A549 (cell line): ENCODE results near the gene RDH12. TPM values are rescaled to one million over a fixed set of nuclear protein-coding genes. Genes with fewer than 3 reads are reported as not detected.

Experiments used
- ATAC-seq, 2 experiments: fragments of 200-7000 bp in 1 of 2; fragments of >200 bp in 1 of 2; cut with Nextera tagmentation in 1 of 2; cut with Tn5 transposase in 1 of 2; 3 replicates each; pipeline versions ENCODE4 v1.8.0 to v1.9.1; 2018 to 2020; ENCODE audit warnings: mild to moderate bottlenecking in 1 of 2, moderate library complexity in 1 of 2
- CTCF ChIA-PET: fragments of 300-600 bp; sonication (Branson Sonifier 250); formaldehyde crosslinking; extraction: SDS; loops from one replicate; lab custom pipeline; 2021; ENCODE audit warnings: antibody characterized with exemption, inconsistent platforms; lab: Yijun Ruan, JAX
- POLR2A ChIA-PET: fragments of 350-600 bp; formaldehyde crosslinking; extraction: SDS; loops from one replicate; lab custom pipeline; 2021; ENCODE audit warnings: antibody characterized with exemption, inconsistent platforms; lab: Yijun Ruan, JAX
- DNase-seq, 2 experiments: peaks; one replicate each; pipeline versions ENCODE4 v3.0.0 to v3.0.0-alpha.2; 2011 to 2016; ENCODE audit warnings: low read depth in 1 of 2, low spot score in 1 of 2
- FAIRE-seq: peaks from 2 replicates; lab custom pipeline; 2011; peaks lifted over from hg19 to GRCh38; lab: Jason Lieb, UNC
- H3K27ac ChIP-seq, 2 experiments: fragments of >200 bp; sonication (Bioruptor Twin); formaldehyde crosslinking; 3 replicates each; pipeline ENCODE4 v1.5.1; 2016 to 2017
- H3K4me1 ChIP-seq: fragments of >200 bp; sonication (Bioruptor Twin); formaldehyde crosslinking; 3 replicates; pipeline ENCODE4 v1.6.1; 2016
- H3K4me2 ChIP-seq: fragments of >200 bp; sonication (Bioruptor Twin); formaldehyde crosslinking; 3 replicates; pipeline ENCODE4 v1.6.1; 2016
- H3K4me3 ChIP-seq: fragments of >200 bp; sonication (Bioruptor Twin); formaldehyde crosslinking; 3 replicates; pipeline ENCODE4 v1.5.1; 2016
- H3K9me3 ChIP-seq: fragments of >200 bp; sonication (Bioruptor Twin); formaldehyde crosslinking; 3 replicates; pipeline ENCODE4 v1.6.1; 2016
- CBX2 ChIP-seq: fragments of 200-600 bp; sonication (generic); IDR thresholded peaks from 2 replicates; pipeline ENCODE4 v1.6.1; 2016; ENCODE audit warnings: low read depth, mild to moderate bottlenecking, borderline replicate concordance
- CEBPB ChIP-seq, 2 experiments: fragments of >200 bp in 1 of 2; sonication (Bioruptor Twin) in 1 of 2; formaldehyde crosslinking in 1 of 2; IDR thresholded peaks; 2 replicates each; pipeline ENCODE4 v1.6.1; 2012 to 2016
- FOXS1 ChIP-seq: fragments of 250-450 bp; sonication (Bioruptor Pico); IDR thresholded peaks from 2 replicates; pipeline ENCODE4 v1.5.0; 2020; ENCODE audit warnings: mild to moderate bottlenecking, moderate library complexity
- HDAC2 ChIP-seq: fragments of 200-600 bp; sonication (generic); IDR thresholded peaks from 2 replicates; pipeline ENCODE4 v1.6.1; 2016
- HEYL ChIP-seq: fragments of 250-450 bp; sonication (Bioruptor Pico); IDR thresholded peaks from 2 replicates; pipeline ENCODE4 v1.8.0; 2021; ENCODE audit warnings: mild to moderate bottlenecking, moderate library complexity
- HOXA7 ChIP-seq: fragments of 250-450 bp; sonication (Bioruptor Pico); IDR thresholded peaks from 2 replicates; pipeline ENCODE4 v1.5.0; 2020; ENCODE audit warnings: mild to moderate bottlenecking, moderate library complexity
- JUN ChIP-seq, 2 experiments: fragments of >200 bp; sonication (Bioruptor Twin); formaldehyde crosslinking; IDR thresholded peaks; 2 replicates in 1 of 2; 3 replicates in 1 of 2; pipeline ENCODE4 v1.6.1; 2016 to 2017
- KDM1A ChIP-seq: fragments of 200-600 bp; sonication (generic); IDR thresholded peaks from 2 replicates; pipeline ENCODE4 v1.6.1; 2016; ENCODE audit warnings: low read depth, mild to moderate bottlenecking
- MAFK ChIP-seq: fragments of 450-650 bp; IDR thresholded peaks from 2 replicates; pipeline ENCODE4 v1.6.1; 2014; ENCODE audit not compliant: partially characterized antibody
- MAZ ChIP-seq: fragments of 150-350 bp; IDR thresholded peaks from 2 replicates; pipeline ENCODE4 v1.6.1; 2014; ENCODE audit warnings: antibody characterized with exemption, low read depth, low read length, borderline replicate concordance
- NFE2L2 ChIP-seq: fragments of 150-350 bp; conservative IDR thresholded peaks from 2 replicates; pipeline ENCODE4 v1.6.1; 2014; ENCODE audit warnings: low read length
- POLR2AphosphoS2 ChIP-seq: conservative IDR thresholded peaks from 2 replicates; pipeline ENCODE4 v1.6.1; 2012; ENCODE audit warnings: low read length, improper control_type of control experiment, inconsistent platforms
- RCOR1 ChIP-seq: fragments of 150-350 bp; IDR thresholded peaks from 2 replicates; pipeline ENCODE4 v1.6.1; 2014; ENCODE audit warnings: antibody characterized with exemption, low read length, low read depth
- RFX5 ChIP-seq: fragments of 450-650 bp; IDR thresholded peaks from 2 replicates; pipeline ENCODE4 v1.7.1; 2014; ENCODE audit warnings: antibody characterized with exemption, mild to moderate bottlenecking, moderate library complexity
- TFCP2L1 ChIP-seq: fragments of 250-450 bp; sonication (Bioruptor Pico); IDR thresholded peaks from 2 replicates; pipeline ENCODE4 v1.5.0; 2021; ENCODE audit warnings: mild to moderate bottlenecking
- ZFP36 ChIP-seq: fragments of 450-650 bp; IDR thresholded peaks from 2 replicates; pipeline ENCODE4 v1.6.1; 2014; ENCODE audit warnings: borderline replicate concordance; ENCODE audit not compliant: partially characterized antibody
- ZNF302 ChIP-seq: fragments of 250-450 bp; sonication (Bioruptor Pico); IDR thresholded peaks from 2 replicates; pipeline ENCODE4 v1.9.0; 2021; ENCODE audit warnings: inconsistent platforms, mild to moderate bottlenecking, moderate library complexity
- WGBS: methylation state at CpG from one replicate; pipeline ENCODE4 v1.1.6; 2017; ENCODE audit errors: missing lambda C conversion rate; 5-methylcytosine and 5-hydroxymethylcytosine counted together
- polyA plus RNA-seq, 4 experiments: library from polyadenylated mRNA; depleted of rRNA in 3 of 4; stranded (reverse); fragments of >200 nt; fragmentation: RNase III in 1 of 4; extraction: RNeasy Plus Mini Kit Qiagen cat#74134 plus additional on column Dnase treatment in 1 of 4; gene quantifications; 2 replicates in 3 of 4; 3 replicates in 1 of 4; pipeline ENCODE4 v1.2.3, GENCODE V29; 2011 to 2017
- TF ChIP-seq, protein P1 (sequence below): fragments of 200-600 bp; sonication (generic); IDR thresholded peaks from 2 replicates; pipeline ENCODE4 v1.6.1; 2016; ENCODE audit warnings: antibody characterized with exemption, mild to moderate bottlenecking, moderate library complexity
- TF ChIP-seq, protein P2 (sequence below): fragments of >200 bp; sonication (Bioruptor Twin); formaldehyde crosslinking; IDR thresholded peaks from 3 replicates; pipeline ENCODE4 v1.5.1; 2016
- TF ChIP-seq, protein P3 (sequence below): fragments of 450-650 bp; IDR thresholded peaks from 2 replicates; pipeline ENCODE4 v1.6.1; 2014; ENCODE audit warnings: antibody characterized with exemption
- TF ChIP-seq, protein P4 (sequence below): fragments of 150-350 bp; IDR thresholded peaks from 2 replicates; pipeline ENCODE4 v1.6.1; 2014; ENCODE audit warnings: low read depth, mild to moderate bottlenecking, low read length
- TF ChIP-seq, protein P5 (sequence below): IDR thresholded peaks from 2 replicates; pipeline ENCODE4 v1.6.1; 2012
- TF ChIP-seq, protein P6 (sequence below): IDR thresholded peaks from 2 replicates; pipeline ENCODE4 v1.6.1; 2012

Gene RDH12
- polyA plus RNA-seq, 2 of the 4 experiments (the other 2 are of a cell fraction) = 0.12 to 0.14 TPM

DNA sequence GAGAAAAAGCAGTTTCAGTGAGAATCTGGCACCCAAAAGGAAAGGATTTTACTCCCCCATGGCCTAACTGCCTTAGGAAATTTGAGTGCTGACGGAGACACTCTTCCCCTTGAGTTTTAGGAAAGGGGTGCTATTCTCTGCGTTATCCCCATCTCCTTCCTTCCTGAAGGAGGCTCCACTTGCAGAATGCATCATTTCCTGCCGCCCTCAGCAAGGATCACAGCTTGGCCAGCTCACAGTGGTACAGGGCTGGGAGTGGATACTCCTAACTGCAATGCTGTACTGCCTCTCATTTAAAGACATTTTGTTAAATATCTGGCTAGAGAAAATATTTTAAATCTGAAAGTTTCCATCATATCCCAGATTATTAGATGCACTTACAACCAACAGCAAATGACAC lies 33.0 kb downstream of the RDH12 start:
- ChIA-PET POLR2A (no interaction called here), CTCF (interaction anchor here (1.0 kb wide), 1 partner anchor 30 kb away, joined by 4 read pairs; no protein-coding TSS in a partner anchor)
- no peak for ATAC-seq
- H3K4me1 ChIP-seq = peaks cover 13% of the 10 kb centered on the region
- WGBS = 82% methylated on average over 3 of the region's 3 CpGs
- FAIRE-seq = no peak
- H3K27ac ChIP-seq = peak overlapping the region in 1 of 2 experiments; percentile 25; a peak in 1 of 6 replicates
- H3K4me3 ChIP-seq = no peak overlapping the region
- H3K9me3 ChIP-seq = no peaks in the 10 kb centered on the region
- TF ChIP-seq, protein P1, sequence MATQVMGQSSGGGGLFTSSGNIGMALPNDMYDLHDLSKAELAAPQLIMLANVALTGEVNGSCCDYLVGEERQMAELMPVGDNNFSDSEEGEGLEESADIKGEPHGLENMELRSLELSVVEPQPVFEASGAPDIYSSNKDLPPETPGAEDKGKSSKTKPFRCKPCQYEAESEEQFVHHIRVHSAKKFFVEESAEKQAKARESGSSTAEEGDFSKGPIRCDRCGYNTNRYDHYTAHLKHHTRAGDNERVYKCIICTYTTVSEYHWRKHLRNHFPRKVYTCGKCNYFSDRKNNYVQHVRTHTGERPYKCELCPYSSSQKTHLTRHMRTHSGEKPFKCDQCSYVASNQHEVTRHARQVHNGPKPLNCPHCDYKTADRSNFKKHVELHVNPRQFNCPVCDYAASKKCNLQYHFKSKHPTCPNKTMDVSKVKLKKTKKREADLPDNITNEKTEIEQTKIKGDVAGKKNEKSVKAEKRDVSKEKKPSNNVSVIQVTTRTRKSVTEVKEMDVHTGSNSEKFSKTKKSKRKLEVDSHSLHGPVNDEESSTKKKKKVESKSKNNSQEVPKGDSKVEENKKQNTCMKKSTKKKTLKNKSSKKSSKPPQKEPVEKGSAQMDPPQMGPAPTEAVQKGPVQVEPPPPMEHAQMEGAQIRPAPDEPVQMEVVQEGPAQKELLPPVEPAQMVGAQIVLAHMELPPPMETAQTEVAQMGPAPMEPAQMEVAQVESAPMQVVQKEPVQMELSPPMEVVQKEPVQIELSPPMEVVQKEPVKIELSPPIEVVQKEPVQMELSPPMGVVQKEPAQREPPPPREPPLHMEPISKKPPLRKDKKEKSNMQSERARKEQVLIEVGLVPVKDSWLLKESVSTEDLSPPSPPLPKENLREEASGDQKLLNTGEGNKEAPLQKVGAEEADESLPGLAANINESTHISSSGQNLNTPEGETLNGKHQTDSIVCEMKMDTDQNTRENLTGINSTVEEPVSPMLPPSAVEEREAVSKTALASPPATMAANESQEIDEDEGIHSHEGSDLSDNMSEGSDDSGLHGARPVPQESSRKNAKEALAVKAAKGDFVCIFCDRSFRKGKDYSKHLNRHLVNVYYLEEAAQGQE = no peak
- TF ChIP-seq HDAC2 = no peak
- TF ChIP-seq HOXA7 (CRISPR knock-in tag) = no peak
- TF ChIP-seq ZFP36 = no peak
- TF ChIP-seq, protein P2, sequence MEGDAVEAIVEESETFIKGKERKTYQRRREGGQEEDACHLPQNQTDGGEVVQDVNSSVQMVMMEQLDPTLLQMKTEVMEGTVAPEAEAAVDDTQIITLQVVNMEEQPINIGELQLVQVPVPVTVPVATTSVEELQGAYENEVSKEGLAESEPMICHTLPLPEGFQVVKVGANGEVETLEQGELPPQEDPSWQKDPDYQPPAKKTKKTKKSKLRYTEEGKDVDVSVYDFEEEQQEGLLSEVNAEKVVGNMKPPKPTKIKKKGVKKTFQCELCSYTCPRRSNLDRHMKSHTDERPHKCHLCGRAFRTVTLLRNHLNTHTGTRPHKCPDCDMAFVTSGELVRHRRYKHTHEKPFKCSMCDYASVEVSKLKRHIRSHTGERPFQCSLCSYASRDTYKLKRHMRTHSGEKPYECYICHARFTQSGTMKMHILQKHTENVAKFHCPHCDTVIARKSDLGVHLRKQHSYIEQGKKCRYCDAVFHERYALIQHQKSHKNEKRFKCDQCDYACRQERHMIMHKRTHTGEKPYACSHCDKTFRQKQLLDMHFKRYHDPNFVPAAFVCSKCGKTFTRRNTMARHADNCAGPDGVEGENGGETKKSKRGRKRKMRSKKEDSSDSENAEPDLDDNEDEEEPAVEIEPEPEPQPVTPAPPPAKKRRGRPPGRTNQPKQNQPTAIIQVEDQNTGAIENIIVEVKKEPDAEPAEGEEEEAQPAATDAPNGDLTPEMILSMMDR = 0 out of 3 replicates have a peak, but pooled peaks have one; percentile 5
- TF ChIP-seq, protein P3, sequence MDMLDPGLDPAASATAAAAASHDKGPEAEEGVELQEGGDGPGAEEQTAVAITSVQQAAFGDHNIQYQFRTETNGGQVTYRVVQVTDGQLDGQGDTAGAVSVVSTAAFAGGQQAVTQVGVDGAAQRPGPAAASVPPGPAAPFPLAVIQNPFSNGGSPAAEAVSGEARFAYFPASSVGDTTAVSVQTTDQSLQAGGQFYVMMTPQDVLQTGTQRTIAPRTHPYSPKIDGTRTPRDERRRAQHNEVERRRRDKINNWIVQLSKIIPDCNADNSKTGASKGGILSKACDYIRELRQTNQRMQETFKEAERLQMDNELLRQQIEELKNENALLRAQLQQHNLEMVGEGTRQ = no peak
- no peak for TF ChIP-seq MAZ
- TF ChIP-seq RFX5 = no peak
- H3K4me2 ChIP-seq = no peak overlapping the region
- no peak for DNase-seq

DNA sequence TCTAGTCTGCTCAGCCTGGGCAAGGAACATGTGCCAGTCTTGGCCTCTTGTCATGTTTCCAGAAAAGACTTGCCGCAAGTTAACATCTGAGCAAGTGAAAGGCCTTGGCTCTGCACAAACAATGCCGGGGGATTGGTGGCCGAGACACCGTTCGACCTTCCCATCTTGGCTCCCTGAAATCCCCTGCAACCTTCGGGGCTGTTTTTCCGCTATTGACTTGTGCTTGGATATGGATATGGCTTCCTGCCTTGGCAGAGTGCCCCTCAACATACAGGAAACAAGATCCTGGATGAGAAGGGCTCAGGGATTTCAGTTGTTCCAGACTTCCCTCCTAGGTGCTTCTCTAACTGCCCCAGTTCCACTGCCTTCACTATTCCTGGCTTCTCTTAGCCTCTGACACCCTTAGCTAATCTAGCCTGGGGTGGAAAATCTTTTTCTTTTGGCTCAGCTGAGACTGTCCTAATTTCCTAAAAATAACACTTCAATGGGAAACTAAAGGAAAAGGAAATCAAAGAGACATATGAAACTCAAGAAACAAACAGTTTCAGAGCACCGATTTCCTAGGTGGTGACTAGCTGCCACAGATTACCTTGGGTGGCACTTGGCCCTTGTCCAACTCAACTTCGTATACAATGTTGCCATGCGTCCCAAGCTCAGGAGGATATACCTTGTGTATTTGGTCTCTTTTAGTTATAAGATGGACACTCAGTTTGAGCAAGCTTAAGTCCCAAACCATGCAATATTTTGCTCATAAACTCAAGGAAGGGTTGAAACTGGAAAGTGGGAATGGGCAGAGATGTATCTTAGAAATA lies 33.9 kb downstream of the RDH12 start:
- Histone ChIP-seq H3K9me3 (no peaks in the 10 kb centered on the region), H3K4me3 (no peak overlapping the region), H3K27ac (peak overlapping the region in 1 of 2 experiments; percentile 40; a peak in 3 of 6 replicates), H3K4me1 (peaks cover 18% of the 10 kb centered on the region), H3K4me2 (no peak overlapping the region)
- no peak for FAIRE-seq
- ChIA-PET POLR2A (no interaction called here), CTCF (interaction anchor here (1.0 kb wide), 1 partner anchor 31 kb away, joined by 4 read pairs; no protein-coding TSS in a partner anchor)
- no peak for DNase-seq
- no peak for ATAC-seq
- WGBS = 92% methylated on average over 10 of the region's 10 CpGs
- TF ChIP-seq FOXS1 (CRISPR knock-in tag) (no peak), CBX2 (no peak), TFCP2L1 (CRISPR knock-in tag) (no peak)
- TF ChIP-seq, protein P4, sequence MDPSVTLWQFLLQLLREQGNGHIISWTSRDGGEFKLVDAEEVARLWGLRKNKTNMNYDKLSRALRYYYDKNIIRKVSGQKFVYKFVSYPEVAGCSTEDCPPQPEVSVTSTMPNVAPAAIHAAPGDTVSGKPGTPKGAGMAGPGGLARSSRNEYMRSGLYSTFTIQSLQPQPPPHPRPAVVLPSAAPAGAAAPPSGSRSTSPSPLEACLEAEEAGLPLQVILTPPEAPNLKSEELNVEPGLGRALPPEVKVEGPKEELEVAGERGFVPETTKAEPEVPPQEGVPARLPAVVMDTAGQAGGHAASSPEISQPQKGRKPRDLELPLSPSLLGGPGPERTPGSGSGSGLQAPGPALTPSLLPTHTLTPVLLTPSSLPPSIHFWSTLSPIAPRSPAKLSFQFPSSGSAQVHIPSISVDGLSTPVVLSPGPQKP = no peak

DNA sequence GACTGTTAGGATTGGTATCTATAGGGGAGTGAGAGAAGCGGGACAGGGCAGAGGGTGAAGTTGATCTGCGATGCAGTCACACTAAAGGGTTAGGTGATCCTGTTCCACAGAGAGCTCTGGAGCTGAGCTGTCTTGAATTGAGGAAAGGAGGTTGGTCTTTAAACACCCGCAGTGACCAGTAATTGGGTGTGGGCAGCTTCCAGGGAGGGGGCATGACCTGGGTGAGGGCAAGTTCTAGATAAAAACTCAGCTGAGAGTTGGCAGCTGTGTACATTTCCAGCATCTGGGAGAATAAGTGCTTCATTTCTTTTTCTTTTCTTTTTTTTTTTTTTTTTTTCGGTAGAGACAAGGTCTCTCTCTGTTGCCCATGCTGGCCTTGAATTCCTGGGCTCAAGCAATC lies 35.1 kb downstream of the RDH12 start:
- DNase-seq (no peak), ATAC-seq (no peak), FAIRE-seq (no peak)
- Histone ChIP-seq H3K9me3 (no peaks in the 10 kb centered on the region), H3K4me1 (peaks cover 18% of the 10 kb centered on the region), H3K27ac (peak overlapping the region; percentile 59 to 87; a peak in 5 of 6 replicates), H3K4me3 (no peak overlapping the region), H3K4me2 (no peak overlapping the region)
- POLR2A ChIA-PET = interaction anchor here (0.7 kb wide), 1 partner anchor 73 kb away, joined by 6 read pairs; no protein-coding TSS in a partner anchor
- CTCF ChIA-PET = interaction anchor here (0.9 to 1.1 kb wide), 2 partner anchors 9 to 13 kb away, joined by 4 to 5 read pairs; no protein-coding TSS in a partner anchor
- WGBS = 65% methylated on average over 4 of the region's 4 CpGs
- TF ChIP-seq HOXA7 (CRISPR knock-in tag) (no peak), CEBPB (IDR thresholded peaks at IDR 0.05) (no peak), ZNF302 (no peak), RFX5 (no peak), KDM1A (no peak), MAZ (no peak), JUN (IDR thresholded peaks at IDR 0.05) (no peak), NFE2L2 (no peak), POLR2AphosphoS2 (no peak), MAFK (no peak), RCOR1 (no peak), HEYL (CRISPR knock-in tag) (no peak)
- TF ChIP-seq, protein P5, sequence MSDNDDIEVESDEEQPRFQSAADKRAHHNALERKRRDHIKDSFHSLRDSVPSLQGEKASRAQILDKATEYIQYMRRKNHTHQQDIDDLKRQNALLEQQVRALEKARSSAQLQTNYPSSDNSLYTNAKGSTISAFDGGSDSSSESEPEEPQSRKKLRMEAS = no peak
- TF ChIP-seq, protein P6, sequence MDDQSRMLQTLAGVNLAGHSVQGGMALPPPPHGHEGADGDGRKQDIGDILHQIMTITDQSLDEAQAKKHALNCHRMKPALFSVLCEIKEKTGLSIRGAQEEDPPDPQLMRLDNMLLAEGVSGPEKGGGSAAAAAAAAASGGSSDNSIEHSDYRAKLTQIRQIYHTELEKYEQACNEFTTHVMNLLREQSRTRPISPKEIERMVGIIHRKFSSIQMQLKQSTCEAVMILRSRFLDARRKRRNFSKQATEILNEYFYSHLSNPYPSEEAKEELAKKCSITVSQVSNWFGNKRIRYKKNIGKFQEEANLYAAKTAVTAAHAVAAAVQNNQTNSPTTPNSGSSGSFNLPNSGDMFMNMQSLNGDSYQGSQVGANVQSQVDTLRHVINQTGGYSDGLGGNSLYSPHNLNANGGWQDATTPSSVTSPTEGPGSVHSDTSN = no peak
